Endothelial cell of umbilical vein (primary cell): ENCODE data around the gene IL36RN. TPM values are rescaled to one million over a fixed set of nuclear protein-coding genes. Genes with fewer than 3 reads are reported as not detected.

ENCODE experiments used
- BruUV-seq: library from RNA; stranded (reverse); fragments of 400-500 nt; replicated peaks from 2 replicates; lab custom pipeline; 2021; lab: Mats Ljungman, UMichigan
- CTCF ChIA-PET: fragments of 300-600, 350-600 bp; sonication (Branson Sonifier 250); formaldehyde crosslinking; loops from one replicate; lab custom pipeline; 2021; ENCODE audit warnings: antibody characterized with exemption, inconsistent platforms; lab: Charles Lee
- POLR2A ChIA-PET: fragments of 300-600, 350-600 bp; sonication (Branson Sonifier 250); formaldehyde crosslinking; loops from one replicate; lab custom pipeline; 2021; ENCODE audit warnings: antibody characterized with exemption, inconsistent platforms; lab: Charles Lee
- DNase-seq: peaks from one replicate; pipeline ENCODE4 v3.0.0-alpha.2; 2011; ENCODE audit warnings: low read depth, low spot score
- FAIRE-seq: peaks from 2 replicates; lab custom pipeline; 2011; peaks lifted over from hg19 to GRCh38; lab: Jason Lieb, UNC
- H2AFZ ChIP-seq: 2 replicates; pipeline ENCODE4 v1.6.0; 2012; ENCODE audit warnings: low read depth, low read length, control low read depth, inconsistent platforms
- H3K27ac ChIP-seq: 2 replicates; pipeline ENCODE4 v1.5.1; 2011; ENCODE audit warnings: low read depth, mild to moderate bottlenecking, control low read depth, low read length, moderate library complexity; ENCODE audit not compliant: insufficient read depth
- H3K27me3 ChIP-seq, 2 experiments: 2 replicates each; pipeline versions ENCODE4 v1.6.0 to v1.6.1; 2011; ENCODE audit warnings: low read length in 2 of 2, mixed read lengths in 1 of 2; ENCODE audit not compliant: control insufficient read depth in 2 of 2, insufficient read depth in 2 of 2
- H3K36me3 ChIP-seq, 2 experiments: 2 replicates in 1 of 2; 3 replicates in 1 of 2; pipeline ENCODE4 v1.5.1; 2011; ENCODE audit warnings: low read length in 2 of 2, mild to moderate bottlenecking in 1 of 2, moderate library complexity in 1 of 2; ENCODE audit not compliant: control insufficient read depth in 2 of 2, insufficient read depth in 2 of 2; ENCODE audit errors: extremely low read depth in 1 of 2
- H3K4me1 ChIP-seq: 3 replicates; pipeline ENCODE4 v1.5.1; 2011; ENCODE audit warnings: mild to moderate bottlenecking, low read length; ENCODE audit not compliant: control insufficient read depth, insufficient read depth; ENCODE audit errors: extremely low read depth
- H3K4me2 ChIP-seq: 2 replicates; pipeline ENCODE4 v1.6.1; 2011; ENCODE audit warnings: low read length, control low read depth, mixed read lengths; ENCODE audit not compliant: insufficient read depth
- H3K4me3 ChIP-seq, 3 experiments: fragments of 200-600 bp in 1 of 3; sonication (generic), shearing (Covaris generic) in 1 of 3; replicated peaks in 1 of 3; 2 replicates each; pipeline ENCODE4 v1.5.1; 2011 to 2016; ENCODE audit warnings: control low read depth in 3 of 3, low read length in 3 of 3, mild to moderate bottlenecking in 2 of 3, inconsistent platforms in 1 of 3, low read depth in 1 of 3, moderate library complexity in 1 of 3; ENCODE audit not compliant: insufficient read depth in 1 of 3
- H3K79me2 ChIP-seq: 2 replicates; pipeline ENCODE4 v1.6.0; 2012; ENCODE audit warnings: low read length, inconsistent platforms; ENCODE audit not compliant: control insufficient read depth, insufficient read depth
- H3K9ac ChIP-seq: replicated peaks from 2 replicates; pipeline ENCODE3; 2011; ENCODE audit warnings: low read length, control low read depth; ENCODE audit not compliant: insufficient read depth; ENCODE audit errors: extremely low read depth
- H3K9me1 ChIP-seq: replicated peaks from 3 replicates; pipeline ENCODE4 v1.6.0; 2011; ENCODE audit warnings: mild to moderate bottlenecking, low read length; ENCODE audit not compliant: control insufficient read depth, insufficient read depth; ENCODE audit errors: extremely low read depth
- H3K9me3 ChIP-seq: replicated peaks from 2 replicates; pipeline ENCODE4 v1.5.1; 2012; ENCODE audit warnings: low read length, inconsistent platforms; ENCODE audit not compliant: control insufficient read depth, insufficient read depth
- H4K20me1 ChIP-seq: replicated peaks from 2 replicates; pipeline ENCODE3; 2011; ENCODE audit warnings: mild to moderate bottlenecking, low read length; ENCODE audit not compliant: control insufficient read depth, insufficient read depth; ENCODE audit errors: extremely low read depth
- EZH2 ChIP-seq: IDR thresholded peaks from 2 replicates; pipeline ENCODE4 v1.6.1; 2012; ENCODE audit warnings: borderline replicate concordance, low read depth, mild to moderate bottlenecking, moderate library complexity, low read length, inconsistent platforms; ENCODE audit not compliant: severe bottlenecking
- FOS ChIP-seq: IDR thresholded peaks from 2 replicates; pipeline ENCODE4 v1.6.1; 2011; ENCODE audit warnings: mild to moderate bottlenecking, low read length, moderate library complexity, borderline replicate concordance; ENCODE audit not compliant: insufficient read depth
- GATA2 ChIP-seq: IDR thresholded peaks from 2 replicates; pipeline ENCODE4 v1.7.0; 2011; ENCODE audit warnings: low read depth, mild to moderate bottlenecking, moderate library complexity, mixed read lengths, low read length; ENCODE audit not compliant: insufficient read length, insufficient read depth
- JUN ChIP-seq: IDR thresholded peaks from 2 replicates; pipeline ENCODE4 v1.6.1; 2011; ENCODE audit warnings: borderline replicate concordance, low read depth; ENCODE audit not compliant: insufficient read length, insufficient read depth
- MYC ChIP-seq: IDR thresholded peaks from one replicate; pipeline ENCODE4 v1.6.1; 2011; ENCODE audit warnings: mild to moderate bottlenecking, low read depth, low read length
- POLR2A ChIP-seq: IDR thresholded peaks from 2 replicates; pipeline ENCODE4 v1.6.1; 2012; ENCODE audit warnings: low read depth, mild to moderate bottlenecking, control low read depth, low read length
- POLR2AphosphoS5 ChIP-seq: IDR thresholded peaks from 2 replicates; pipeline ENCODE4 v1.6.1; 2012; ENCODE audit warnings: low read depth, mild to moderate bottlenecking, control low read depth, low read length, moderate library complexity; ENCODE audit not compliant: insufficient read depth
- dilution Hi-C: fragments of 300-500 bp; cut with MboI; formaldehyde crosslinking; loops from one replicate; pipeline ENCODE4 v1.15.0; 2019; ENCODE audit warnings: low sequenced_read_pairs; ENCODE audit not compliant: extremely low pct_ligation_motif_present
- intact Hi-C: fragments of 100-400 bp; cut with micrococcal nuclease; formaldehyde crosslinking; loops from one replicate; pipeline ENCODE4 v1.10.0; 2022
- polyA plus RNA-seq, 4 experiments: library from polyadenylated mRNA; depleted of rRNA in 3 of 4; stranded (reverse) in 3 of 4; unstranded in 1 of 4; fragments of >200 nt; gene quantifications; 2 replicates each; pipeline versions ENCODE4 v1.2.1 to v1.2.3, GENCODE V29; 2011 to 2012; ENCODE audit warnings: missing spikeins in 1 of 4
- total RNA-seq: library from RNA; stranded (reverse); gene quantifications from 2 replicates; pipeline ENCODE4 v1.2.3, GENCODE V29; 2021
- TF ChIP-seq, protein P1 (sequence below): IDR thresholded peaks from 2 replicates; pipeline ENCODE4 v1.6.1; 2011; ENCODE audit not compliant: insufficient read depth, insufficient read length
- TF ChIP-seq, protein P2 (sequence below), 2 donors: IDR thresholded peaks; 1 replicate in 1 of 2; 2 replicates in 1 of 2; pipeline ENCODE4 v1.5.1; 2011; ENCODE audit warnings: low read length in 2 of 2, mild to moderate bottlenecking in 2 of 2, moderate library complexity in 2 of 2, control low read depth in 1 of 2, inconsistent platforms in 1 of 2, low read depth in 1 of 2; ENCODE audit not compliant: insufficient read depth in 1 of 2; ENCODE audit errors: extremely low read depth in 1 of 2

IL36RN gene
- total and polyA plus RNA-seq, 2 donors (not counting 3 experiments of a cell fraction or from before 2014, with no cell fraction given) = not detected

DNA sequence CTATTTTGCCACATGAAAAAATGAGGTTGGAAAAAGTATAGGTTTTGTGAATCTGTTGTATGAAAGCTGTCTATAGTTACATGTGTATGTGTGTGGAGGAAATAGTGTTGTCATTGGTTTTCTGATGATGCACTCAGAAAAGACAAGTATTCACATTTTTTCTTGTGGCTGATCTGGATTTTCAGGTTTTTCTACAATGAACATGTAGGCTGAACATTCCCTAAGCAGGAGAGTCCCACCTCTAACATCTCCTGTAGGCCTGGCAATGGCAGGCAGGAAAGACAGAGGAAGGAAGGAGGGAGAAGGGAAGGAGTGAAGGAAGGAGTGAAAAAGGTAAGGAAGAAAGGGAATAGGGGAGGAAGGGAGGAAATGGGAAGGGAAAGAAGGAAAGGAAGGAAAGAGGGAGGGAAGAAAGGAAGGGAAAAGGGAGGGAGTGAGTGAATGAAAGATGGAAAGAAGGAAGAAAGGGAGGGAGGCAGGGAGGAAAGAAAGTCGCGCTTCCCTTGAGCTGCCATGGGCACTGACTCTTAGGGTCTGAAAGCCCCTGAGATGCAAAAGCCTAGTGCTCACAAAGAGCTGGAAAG lies 495 bp upstream of the IL36RN start:
- H4K20me1 ChIP-seq = no peaks in the 10 kb centered on the region
- H3K36me3 ChIP-seq = no peaks in the 10 kb centered on the region
- H3K27ac ChIP-seq = no peak overlapping the region
- no peaks in the 10 kb centered on the region for H3K9me3 ChIP-seq
- DNase-seq (no peak), FAIRE-seq (no peak)
- ChIA-PET CTCF (interaction anchor here (1.0 kb wide), 1 partner anchor 13 kb away, joined by 4 read pairs; no protein-coding TSS in a partner anchor), POLR2A (no interaction called here)
- no peaks in the 10 kb centered on the region for H3K79me2 ChIP-seq
- no peak overlapping the region for H3K9ac ChIP-seq
- no TSS peak for BruUV-seq
- H2AFZ ChIP-seq = no peak overlapping the region
- TF ChIP-seq POLR2A (no peak), FOS (no peak), MYC (no peak), POLR2AphosphoS5 (no peak), GATA2 (no peak), JUN (no peak), EZH2 (no peak)
- TF ChIP-seq, protein P1, sequence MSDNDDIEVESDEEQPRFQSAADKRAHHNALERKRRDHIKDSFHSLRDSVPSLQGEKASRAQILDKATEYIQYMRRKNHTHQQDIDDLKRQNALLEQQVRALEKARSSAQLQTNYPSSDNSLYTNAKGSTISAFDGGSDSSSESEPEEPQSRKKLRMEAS = no peak
- TF ChIP-seq, protein P2, sequence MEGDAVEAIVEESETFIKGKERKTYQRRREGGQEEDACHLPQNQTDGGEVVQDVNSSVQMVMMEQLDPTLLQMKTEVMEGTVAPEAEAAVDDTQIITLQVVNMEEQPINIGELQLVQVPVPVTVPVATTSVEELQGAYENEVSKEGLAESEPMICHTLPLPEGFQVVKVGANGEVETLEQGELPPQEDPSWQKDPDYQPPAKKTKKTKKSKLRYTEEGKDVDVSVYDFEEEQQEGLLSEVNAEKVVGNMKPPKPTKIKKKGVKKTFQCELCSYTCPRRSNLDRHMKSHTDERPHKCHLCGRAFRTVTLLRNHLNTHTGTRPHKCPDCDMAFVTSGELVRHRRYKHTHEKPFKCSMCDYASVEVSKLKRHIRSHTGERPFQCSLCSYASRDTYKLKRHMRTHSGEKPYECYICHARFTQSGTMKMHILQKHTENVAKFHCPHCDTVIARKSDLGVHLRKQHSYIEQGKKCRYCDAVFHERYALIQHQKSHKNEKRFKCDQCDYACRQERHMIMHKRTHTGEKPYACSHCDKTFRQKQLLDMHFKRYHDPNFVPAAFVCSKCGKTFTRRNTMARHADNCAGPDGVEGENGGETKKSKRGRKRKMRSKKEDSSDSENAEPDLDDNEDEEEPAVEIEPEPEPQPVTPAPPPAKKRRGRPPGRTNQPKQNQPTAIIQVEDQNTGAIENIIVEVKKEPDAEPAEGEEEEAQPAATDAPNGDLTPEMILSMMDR (IDR thresholded peaks at IDR 0.05; ENCODE audit: extremely low read depth in 1 of 2, insufficient read depth in 1 of 2, low read depth in 1 of 2, low read length in 2 of 2) = no peak
- H3K9me1 ChIP-seq = no peaks in the 10 kb centered on the region
- H3K4me3 ChIP-seq = no peak overlapping the region
- dilution Hi-C loops (no loop called here), intact Hi-C loops (no loop called here)
- H3K27me3 ChIP-seq = no peaks in the 10 kb centered on the region
- no peak overlapping the region for H3K4me2 ChIP-seq
- no peaks in the 10 kb centered on the region for H3K4me1 ChIP-seq
